ENCODE data around the gene EDC4.
"Not testable (repeated sequence)": the region's sequence is repeated elsewhere in the genome, so short reads cannot be mapped to it uniquely, and the experiment has no call there.

EDC4 gene

GRCh38 chr16:67853670-67854069 is 19.2 kb upstream of the EDC4 start:
- no peak for DNase-seq

DNA sequence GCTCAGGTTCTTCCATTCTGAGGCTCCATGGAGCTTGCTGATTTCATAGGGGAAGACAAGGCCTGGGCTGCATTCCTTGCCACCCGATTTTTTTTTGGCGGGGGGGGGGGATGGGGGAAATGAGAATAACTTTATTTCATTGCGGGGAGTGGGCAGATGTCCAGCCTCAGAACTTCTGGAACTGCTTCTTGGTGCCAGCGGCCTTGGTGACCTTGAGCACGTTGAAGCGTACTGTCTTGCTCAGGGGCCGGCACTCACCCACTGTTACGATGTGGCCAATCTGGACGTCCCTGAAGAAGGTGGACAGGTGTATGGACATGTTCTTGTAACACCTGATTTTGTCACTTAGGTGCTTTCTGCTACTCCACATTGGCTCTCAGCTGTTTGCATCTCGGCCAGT is 17.1 kb upstream of the EDC4 start:
- no peak for DNase-seq

GRCh38 chr16:67856927-67857546 is 15.8 kb upstream of the EDC4 start:
- no peak for DNase-seq

DNA sequence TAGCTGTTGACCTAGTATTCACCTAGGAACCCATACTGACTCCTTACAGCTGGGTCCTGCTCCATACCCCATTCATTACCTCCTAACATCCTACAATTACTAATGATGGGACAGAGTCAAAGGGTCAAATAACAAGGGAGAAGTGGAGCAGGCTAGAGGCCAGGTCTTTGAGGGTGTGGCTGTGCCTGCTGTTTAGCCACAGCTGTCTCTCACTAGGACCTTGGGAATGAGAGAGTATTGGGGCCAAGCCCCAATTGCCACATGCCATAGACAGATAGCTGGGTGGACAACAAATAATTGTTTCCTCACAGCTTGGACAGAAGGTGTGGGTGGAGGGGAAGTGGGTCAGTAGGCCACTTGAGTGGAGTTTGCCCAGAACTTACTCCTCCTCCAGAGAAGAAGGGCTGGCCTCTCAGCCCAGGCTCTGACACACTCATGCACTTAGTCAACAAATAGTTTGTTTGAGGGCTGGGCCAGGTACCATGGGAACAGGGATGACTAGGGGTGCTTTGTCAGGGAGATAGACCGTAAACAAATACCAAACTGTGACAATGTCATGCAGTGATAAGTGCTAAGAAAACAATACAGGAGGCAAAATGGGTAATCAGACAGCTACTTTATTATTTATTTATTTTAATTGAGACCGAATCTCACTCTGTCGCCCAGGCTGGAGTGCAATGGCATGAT is 15.2 kb upstream of the EDC4 start:
- no peak for DNase-seq

DNA sequence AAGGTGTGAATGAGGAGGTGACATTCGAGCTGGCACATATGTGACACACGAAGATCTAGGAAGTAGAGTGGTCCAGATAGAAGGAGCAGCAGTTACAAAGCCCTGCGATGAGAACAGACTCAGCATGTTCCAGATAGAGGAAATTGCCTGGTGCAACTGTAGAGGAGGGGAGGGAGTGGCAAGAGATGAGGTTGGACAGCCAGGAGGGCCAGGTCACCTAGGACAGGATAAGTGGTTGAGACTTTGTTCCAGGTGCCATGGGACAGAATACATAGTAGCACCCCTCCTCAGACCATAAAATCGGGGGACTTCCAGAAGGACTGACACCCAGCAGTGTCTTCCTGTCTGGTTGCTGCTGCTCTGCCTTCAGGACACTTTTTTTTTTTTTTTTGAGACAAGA is 14.4 kb upstream of the EDC4 start:
- DNase-seq: no peak

- no peak for DNase-seq
These were observed 12.1 kb upstream of the EDC4 start for GRCh38 chr16:67860589-67861398.

- no peak for DNase-seq
These were observed 11.0 kb upstream of the EDC4 start for GRCh38 chr16:67861877-67862276.

DNA sequence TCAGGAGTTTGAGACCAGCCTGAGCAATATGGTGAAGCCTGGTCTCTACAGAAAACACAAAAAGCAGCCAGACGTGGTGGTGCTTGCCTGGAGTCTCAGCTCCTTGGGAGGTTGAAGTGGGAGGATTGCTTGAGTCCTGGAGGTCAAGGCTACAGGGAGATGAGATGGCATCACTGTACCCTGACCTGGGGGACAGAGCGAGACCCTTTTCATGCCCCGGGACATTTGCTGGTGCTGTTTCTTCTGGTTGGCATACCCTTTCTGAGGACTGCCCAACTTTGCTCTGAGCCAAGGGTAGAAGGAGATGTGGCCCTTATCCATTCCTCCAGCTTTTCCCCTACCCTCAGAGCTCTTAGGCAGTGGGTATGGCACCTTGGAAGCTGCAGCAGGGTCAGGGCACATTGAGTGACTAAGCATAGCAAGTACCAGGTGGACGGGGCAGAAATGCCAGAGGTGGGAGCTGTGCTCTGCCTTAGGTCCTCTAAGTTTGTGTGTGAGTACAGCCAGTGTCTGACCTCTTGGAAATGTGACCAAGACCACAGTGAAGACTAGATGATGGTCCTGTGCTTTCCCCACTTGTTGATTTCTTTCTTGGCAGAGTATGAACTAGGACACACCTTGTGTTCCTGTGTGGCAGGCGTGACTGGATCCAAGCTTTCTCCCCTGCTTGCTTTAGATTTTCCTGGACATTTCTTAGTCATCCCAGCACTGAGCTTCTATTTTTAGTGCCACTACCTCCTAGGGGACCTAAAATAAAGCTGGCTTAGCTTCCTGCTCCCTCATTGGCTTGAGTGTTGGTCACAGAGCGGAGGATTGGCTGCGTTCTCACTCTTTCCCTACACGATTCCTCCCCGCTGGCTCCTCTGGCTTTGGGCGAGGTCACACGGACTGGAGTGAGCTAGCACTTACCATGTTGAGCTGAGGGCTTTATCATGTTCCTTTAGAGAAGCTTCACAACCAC is 9.9 kb upstream of the EDC4 start:
- DNase-seq: no peak

- not testable (repeated sequence) for DNase-seq
These were observed 8.8 kb upstream of the EDC4 start for GRCh38 chr16:67864044-67864443.

DNA sequence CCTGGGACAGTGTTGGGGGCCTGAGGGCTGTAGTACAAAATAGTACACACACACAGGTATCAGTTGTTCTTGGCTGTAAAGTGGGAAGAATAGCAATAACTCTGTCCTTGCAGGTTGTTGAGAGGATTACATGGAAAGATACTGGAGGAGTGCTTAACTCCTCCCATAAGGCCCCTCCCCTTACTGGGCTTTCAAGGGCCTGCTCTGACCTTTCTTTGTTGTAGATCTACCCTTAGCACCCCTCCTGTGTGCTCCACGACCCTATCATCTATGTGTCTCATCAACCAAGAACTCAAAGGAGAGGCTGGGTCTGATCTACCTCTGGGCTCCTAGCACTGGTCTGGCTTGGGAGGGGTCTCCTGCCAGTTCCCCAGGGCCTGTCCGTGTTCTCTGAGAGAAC is 8.3 kb upstream of the EDC4 start:
- DNase-seq: no peak

DNA sequence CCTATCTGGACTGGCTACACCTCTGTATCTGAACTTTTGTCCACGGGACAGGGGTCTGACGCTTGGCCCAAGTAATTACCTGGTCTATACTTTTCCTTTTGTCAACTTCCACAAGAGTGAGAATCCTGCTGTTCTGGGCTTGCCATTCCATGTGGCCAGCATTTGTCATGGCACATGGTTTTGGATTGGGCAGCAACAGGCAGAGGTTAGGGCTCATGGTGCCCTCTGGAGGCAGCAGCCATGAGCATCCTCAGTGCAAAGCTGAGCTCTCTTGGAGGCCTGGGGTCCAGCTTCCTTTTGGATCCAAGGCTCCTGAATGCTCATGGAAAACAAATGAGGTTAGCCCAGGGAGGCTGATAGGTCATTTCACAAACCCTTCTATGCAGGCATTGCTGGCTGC is 7.5 kb upstream of the EDC4 start:
- DNase-seq: no peak

GRCh38 chr16:67868290-67868689 is 4.6 kb upstream of the EDC4 start:
- no peak for DNase-seq

GRCh38 chr16:67869653-67870052 is 3.2 kb upstream of the EDC4 start:
- no peak for DNase-seq

- DNase-seq: no peak
These were observed 1.6 kb upstream of the EDC4 start for GRCh38 chr16:67871256-67871655.

- DNase-seq: no peak
These were observed 671 bp upstream of the EDC4 start for GRCh38 chr16:67872131-67872630.

- no peak for DNase-seq
These were observed 851 bp downstream of the EDC4 start for GRCh38 chr16:67873435-67874370.

DNA sequence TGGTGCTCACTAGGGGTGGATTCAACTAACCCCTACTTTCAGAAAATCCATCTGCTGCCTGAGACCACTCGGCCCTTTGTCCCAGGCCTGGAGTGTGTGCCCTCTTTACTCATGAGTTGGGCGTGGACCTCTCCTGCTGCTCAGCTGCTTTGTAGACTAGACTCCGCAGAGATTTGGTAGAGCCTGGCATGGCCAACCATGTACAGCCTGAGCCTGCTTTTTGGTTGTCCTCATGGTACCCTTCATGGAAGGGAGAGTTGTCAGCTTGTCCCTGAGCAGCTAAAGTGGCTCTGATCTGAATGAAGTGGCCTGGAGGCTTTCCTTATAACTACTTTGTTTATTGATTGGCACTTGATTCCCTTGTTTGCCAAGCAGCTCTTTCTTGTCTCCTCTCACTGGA is 1.5 kb downstream of the EDC4 start:
- no peak for DNase-seq

DNA sequence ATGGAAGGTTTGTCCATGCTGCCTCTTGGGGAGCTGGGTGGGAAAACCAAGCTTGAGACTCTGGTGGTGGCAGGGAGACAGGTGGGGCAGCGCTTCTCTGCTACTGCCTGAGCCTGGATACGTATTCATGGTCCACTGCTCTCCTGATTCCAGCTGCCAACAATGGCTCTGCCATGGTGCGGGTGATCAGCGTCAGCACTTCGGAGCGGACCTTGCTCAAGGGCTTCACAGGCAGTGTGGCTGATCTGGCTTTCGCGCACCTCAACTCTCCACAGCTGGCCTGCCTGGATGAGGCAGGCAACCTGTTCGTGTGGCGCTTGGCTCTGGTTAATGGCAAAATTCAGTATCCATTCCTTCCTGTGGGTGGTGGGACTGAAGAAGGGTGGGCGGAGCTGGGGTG is 4.2 kb downstream of the EDC4 start:
- DNase-seq: no peak

GRCh38 chr16:67878232-67878631 is 5.4 kb downstream of the EDC4 start:
- no peak for DNase-seq

DNA sequence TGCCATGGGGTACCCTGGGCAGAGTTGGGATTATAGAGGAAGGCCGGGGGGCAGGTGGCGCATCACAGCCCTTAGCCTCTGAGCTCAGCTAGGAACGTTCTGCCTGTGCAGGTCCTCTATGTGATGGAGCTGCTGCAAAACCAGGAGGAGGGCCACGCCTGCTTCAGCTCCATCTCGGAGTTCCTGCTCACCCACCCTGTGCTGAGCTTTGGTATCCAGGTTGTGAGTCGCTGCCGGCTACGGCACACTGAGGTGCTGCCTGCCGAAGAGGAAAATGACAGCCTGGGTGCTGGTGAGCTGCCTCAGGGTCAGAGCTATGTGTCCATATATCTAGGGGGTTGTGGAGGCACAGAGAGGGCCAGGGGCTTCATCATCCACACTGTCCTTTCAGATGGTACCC is 6.0 kb downstream of the EDC4 start:
- no peak for DNase-seq

- DNase-seq: no peak
These were observed 6.6 kb downstream of the EDC4 start for GRCh38 chr16:67879462-67879861.

DNA sequence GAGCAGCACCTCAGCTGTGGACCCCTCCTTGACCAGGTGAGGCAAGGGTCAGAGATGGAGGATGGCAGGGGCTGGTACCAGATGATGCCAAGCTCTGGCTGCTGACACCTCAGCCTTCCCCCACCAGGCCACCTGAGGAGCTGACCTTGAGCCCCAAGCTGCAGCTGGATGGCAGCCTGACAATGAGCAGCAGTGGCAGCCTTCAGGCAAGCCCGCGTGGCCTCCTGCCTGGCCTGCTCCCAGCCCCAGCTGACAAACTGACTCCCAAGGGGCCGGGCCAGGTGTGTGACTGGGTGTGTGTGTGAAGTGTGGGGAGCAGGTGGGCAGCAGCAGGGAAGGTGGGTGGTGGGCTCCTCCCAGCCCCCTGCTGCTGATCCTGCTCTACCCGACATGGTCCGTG is 7.1 kb downstream of the EDC4 start:
- no peak for DNase-seq
